ENCODE measurements around the gene SLC27A5.

DNA sequence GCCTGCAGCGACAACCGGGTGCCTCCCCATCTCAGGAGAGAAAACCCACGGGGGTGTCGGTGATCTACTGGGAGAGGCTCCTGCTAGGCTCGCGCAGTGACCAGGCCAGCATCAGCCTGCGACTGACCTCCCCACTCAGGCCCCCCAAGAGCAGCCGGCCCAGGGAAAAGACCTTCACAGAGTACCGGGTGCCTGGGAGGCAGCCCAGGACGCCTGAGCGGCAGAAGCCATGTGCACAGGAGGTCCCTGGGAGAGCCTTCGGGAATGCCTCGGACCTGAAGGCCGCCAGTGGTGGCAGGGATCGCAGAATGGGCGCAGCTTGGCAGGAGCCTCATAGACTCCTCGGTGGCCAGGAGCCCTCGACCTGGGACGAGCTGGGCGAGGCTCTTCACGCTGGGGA lies 56.5 kb downstream of the SLC27A5 start:
- TF ChIP-seq POLR2AphosphoS5 (IDR thresholded peaks at IDR 0.05; ENCODE audit: low read depth) (no peak), EZH2 (IDR thresholded peaks at IDR 0.05; ENCODE audit: low read depth, unreplicated experiment) (no peak)
- TF ChIP-seq, protein P1, sequence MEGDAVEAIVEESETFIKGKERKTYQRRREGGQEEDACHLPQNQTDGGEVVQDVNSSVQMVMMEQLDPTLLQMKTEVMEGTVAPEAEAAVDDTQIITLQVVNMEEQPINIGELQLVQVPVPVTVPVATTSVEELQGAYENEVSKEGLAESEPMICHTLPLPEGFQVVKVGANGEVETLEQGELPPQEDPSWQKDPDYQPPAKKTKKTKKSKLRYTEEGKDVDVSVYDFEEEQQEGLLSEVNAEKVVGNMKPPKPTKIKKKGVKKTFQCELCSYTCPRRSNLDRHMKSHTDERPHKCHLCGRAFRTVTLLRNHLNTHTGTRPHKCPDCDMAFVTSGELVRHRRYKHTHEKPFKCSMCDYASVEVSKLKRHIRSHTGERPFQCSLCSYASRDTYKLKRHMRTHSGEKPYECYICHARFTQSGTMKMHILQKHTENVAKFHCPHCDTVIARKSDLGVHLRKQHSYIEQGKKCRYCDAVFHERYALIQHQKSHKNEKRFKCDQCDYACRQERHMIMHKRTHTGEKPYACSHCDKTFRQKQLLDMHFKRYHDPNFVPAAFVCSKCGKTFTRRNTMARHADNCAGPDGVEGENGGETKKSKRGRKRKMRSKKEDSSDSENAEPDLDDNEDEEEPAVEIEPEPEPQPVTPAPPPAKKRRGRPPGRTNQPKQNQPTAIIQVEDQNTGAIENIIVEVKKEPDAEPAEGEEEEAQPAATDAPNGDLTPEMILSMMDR (conservative IDR thresholded peaks at IDR 0.05; ENCODE audit: low read depth in 2 of 2) = no peak

All from GM23338 (cell line).